PC-9 (cell line): ENCODE data around the gene GSAP. TPM values are rescaled to one million over a fixed set of nuclear protein-coding genes. Genes with fewer than 3 reads are reported as not detected.
A peak's percentile ranks its signal among the peaks of the same experiment; 100 is the strongest.

Source experiments
- BruUV-seq: library from RNA; stranded (reverse); fragments of 400-500 nt; replicated peaks from 2 replicates; lab custom pipeline; 2021; lab: Mats Ljungman, UMichigan
- CTCF ChIA-PET: fragments of 300-600 bp; sonication (Branson Sonifier 250); formaldehyde crosslinking; loops from one replicate; lab custom pipeline; 2022; ENCODE audit warnings: antibody characterized with exemption; lab: Charles Lee
- POLR2A ChIA-PET: fragments of 300-600 bp; sonication (Branson Sonifier 250); formaldehyde crosslinking; loops from one replicate; lab custom pipeline; 2022; ENCODE audit warnings: antibody characterized with exemption; ENCODE audit not compliant: unreplicated experiment; lab: Charles Lee
- DNase-seq, 2 experiments: peaks; one replicate each; pipeline versions ENCODE4 v3.0.0 to v3.0.0-alpha.2; 2015 to 2022; ENCODE audit warnings: mixed read lengths in 1 of 2
- H2AFZ ChIP-seq: fragments of 200-600 bp; sonication (generic); 2 replicates; pipeline ENCODE4 v1.8.1; 2017; ENCODE audit warnings: antibody characterized with exemption
- H3F3A ChIP-seq: fragments of 200-600 bp; sonication (generic); 2 replicates; pipeline ENCODE4 v1.8.1; 2017; ENCODE audit warnings: antibody characterized with exemption, mild to moderate bottlenecking, low read depth; ENCODE audit not compliant: insufficient read depth
- H3K27ac ChIP-seq: fragments of 200-600 bp; sonication (generic); 2 replicates; pipeline ENCODE4 v1.6.1; 2016; ENCODE audit warnings: mixed run types
- H3K27me3 ChIP-seq: fragments of 200-600 bp; sonication (generic); 2 replicates; pipeline ENCODE4 v1.6.1; 2016; ENCODE audit warnings: low read depth, mixed run types; ENCODE audit not compliant: insufficient read depth
- H3K36me3 ChIP-seq: fragments of 200-600 bp; sonication (generic); 2 replicates; pipeline ENCODE4 v1.6.1; 2016; ENCODE audit warnings: low read depth, mixed run types
- H3K4me1 ChIP-seq: fragments of 200-600 bp; sonication (generic); replicated peaks from 2 replicates; pipeline ENCODE4 v1.6.1; 2016; ENCODE audit warnings: mixed run types; ENCODE audit not compliant: insufficient read depth
- H3K4me2 ChIP-seq: fragments of 200-600 bp; sonication (generic); 2 replicates; pipeline ENCODE4 v1.6.1; 2017; ENCODE audit warnings: mixed run types
- H3K4me3 ChIP-seq: fragments of 200-600 bp; sonication (generic); 2 replicates; pipeline ENCODE4 v1.6.1; 2016; ENCODE audit warnings: mixed run types
- H3K79me2 ChIP-seq: fragments of 200-600 bp; sonication (generic); 2 replicates; pipeline ENCODE4 v1.6.1; 2017; ENCODE audit warnings: low read depth, mixed run types
- H3K9me2 ChIP-seq: fragments of 200-600 bp; sonication (generic); 2 replicates; pipeline ENCODE4 v1.8.1; 2017; ENCODE audit warnings: mild to moderate bottlenecking; ENCODE audit not compliant: insufficient read depth
- H3K9me3 ChIP-seq: fragments of 200-600 bp; sonication (generic); 2 replicates; pipeline ENCODE4 v1.8.1; 2016; ENCODE audit warnings: low read depth; ENCODE audit not compliant: insufficient read depth
- H4K20me1 ChIP-seq: fragments of 200-600 bp; sonication (generic); 2 replicates; pipeline ENCODE4 v1.8.1; 2017; ENCODE audit not compliant: insufficient read depth
- CTCF ChIP-seq: fragments of 200-600 bp; sonication (generic); conservative IDR thresholded peaks from 2 replicates; pipeline ENCODE4 v1.6.1; 2017; ENCODE audit warnings: mixed run types, antibody characterized with exemption, mild to moderate bottlenecking, moderate library complexity
- EZH2 ChIP-seq: fragments of 200-600 bp; sonication (generic); IDR thresholded peaks from 2 replicates; pipeline ENCODE4 v1.8.0; 2017; ENCODE audit warnings: antibody characterized with exemption, low read depth
- intact Hi-C: fragments of 100-400 bp; cut with micrococcal nuclease; formaldehyde crosslinking; loops from one replicate; pipeline ENCODE4 v1.10.0; 2022; ENCODE audit not compliant: unreplicated experiment
- total RNA-seq: library from RNA; stranded (reverse); gene quantifications from 2 replicates; pipeline ENCODE4 v1.2.3, GENCODE V29; 2021

Gene GSAP
- total RNA-seq, 1 experiment from 2014 or later = 15.6 TPM

GRCh38 chr7:77426521-77427051, 10.4 kb upstream of the GSAP start:
- peaks cover 44% of the 10 kb centered on the region for H3F3A ChIP-seq
- peak overlapping the region; percentile 68 for H3K4me2 ChIP-seq
- POLR2A ChIA-PET = interaction anchor here (0.6 kb wide), 1 partner anchor 12 kb away, joined by 3 read pairs; no protein-coding TSS in a partner anchor
- no TSS peak for BruUV-seq
- CTCF ChIA-PET = no interaction called here
- H3K27me3 ChIP-seq = no peaks in the 10 kb centered on the region
- DNase-seq = no peak
- peak overlapping the region; percentile 80 for H3K27ac ChIP-seq
- H4K20me1 ChIP-seq = no peaks in the 10 kb centered on the region
- no peaks in the 10 kb centered on the region for H3K36me3 ChIP-seq
- H2AFZ ChIP-seq = peak overlapping the region; percentile 53
- no peaks in the 10 kb centered on the region for H3K9me3 ChIP-seq
- H3K79me2 ChIP-seq = no peaks in the 10 kb centered on the region
- no peaks in the 10 kb centered on the region for H3K9me2 ChIP-seq
- peak overlapping the region; percentile 26; the same call in 1 of the 2 replicates for H3K4me3 ChIP-seq
- H3K4me1 ChIP-seq = peaks cover 55% of the 10 kb centered on the region
- TF ChIP-seq EZH2 (no peak), CTCF (no peak)
- intact Hi-C loops = loop anchor here (5.0 kb wide), 2 partner anchors 56 to 111 kb away; partner anchors contain the start of gene PTPN12

GRCh38 chr7:77426052-77426404, 9.9 kb upstream of the GSAP start:
- peak overlapping the region; percentile 26; the same call in 1 of the 2 replicates for H3K4me3 ChIP-seq
- H3K27ac ChIP-seq = peak overlapping the region; percentile 80
- BruUV-seq = no TSS peak
- DNase-seq = no peak
- H3K36me3 ChIP-seq = no peaks in the 10 kb centered on the region
- no peaks in the 10 kb centered on the region for H3K79me2 ChIP-seq
- peak overlapping the region; percentile 68 for H3K4me2 ChIP-seq
- no peaks in the 10 kb centered on the region for H3K9me2 ChIP-seq
- peaks cover 59% of the 10 kb centered on the region for H3K4me1 ChIP-seq
- H3K9me3 ChIP-seq = no peaks in the 10 kb centered on the region
- ChIA-PET CTCF (interaction anchor here (0.7 kb wide), 2 partner anchors 18 to 94 kb away, joined by 5 to 7 read pairs; no protein-coding TSS in a partner anchor), POLR2A (interaction anchor here (0.6 to 0.7 kb wide), 2 partner anchors 78 to 735 kb away, joined by 3 to 8 read pairs; no protein-coding TSS in a partner anchor)
- H4K20me1 ChIP-seq = no peaks in the 10 kb centered on the region
- no peaks in the 10 kb centered on the region for H3K27me3 ChIP-seq
- peak overlapping the region; percentile 53 for H2AFZ ChIP-seq
- TF ChIP-seq CTCF (no peak), EZH2 (no peak)
- peaks cover 44% of the 10 kb centered on the region for H3F3A ChIP-seq
- intact Hi-C loops = loop anchor here (5.0 kb wide), 2 partner anchors 56 to 111 kb away; partner anchors contain the start of gene PTPN12

GRCh38 chr7:77425101-77426051, 9.2 kb upstream of the GSAP start:
- no peaks in the 10 kb centered on the region for H3K9me3 ChIP-seq
- H3F3A ChIP-seq = peaks cover 44% of the 10 kb centered on the region
- no peaks in the 10 kb centered on the region for H3K9me2 ChIP-seq
- H4K20me1 ChIP-seq = no peaks in the 10 kb centered on the region
- no peaks in the 10 kb centered on the region for H3K27me3 ChIP-seq
- POLR2A ChIA-PET = interaction anchor here (0.6 to 0.7 kb wide), 2 partner anchors 77 to 735 kb away, joined by 3 to 8 read pairs; no protein-coding TSS in a partner anchor
- intact Hi-C loops = loop anchor here (5.0 kb wide), 2 partner anchors 57 to 112 kb away; partner anchors contain the start of gene PTPN12
- no peaks in the 10 kb centered on the region for H3K79me2 ChIP-seq
- no peaks in the 10 kb centered on the region for H3K36me3 ChIP-seq
- DNase-seq = peak; percentile 8 to 60
- H2AFZ ChIP-seq = peak overlapping the region; percentile 53
- no peak for TF ChIP-seq CTCF
- TF ChIP-seq EZH2 = no peak
- peaks cover 59% of the 10 kb centered on the region for H3K4me1 ChIP-seq
- peak overlapping the region; percentile 68 for H3K4me2 ChIP-seq
- H3K4me3 ChIP-seq = peak overlapping the region; percentile 26; the same call in 1 of the 2 replicates
- peak overlapping the region; percentile 80 for H3K27ac ChIP-seq
- no TSS peak for BruUV-seq
- CTCF ChIA-PET = interaction anchor here (0.7 kb wide), 2 partner anchors 17 to 94 kb away, joined by 5 to 7 read pairs; no protein-coding TSS in a partner anchor
